HG03575 (cell line): Measurements from ENCODE around the gene SPECC1L.

ENCODE experiments used
- ATAC-seq: cut with Tn5 transposase; IDR thresholded peaks from one replicate; pipeline ENCODE4 v1.9.1; 2021; ENCODE audit not compliant: unreplicated experiment, insufficient number of reproducible peaks, low FRiP score; ENCODE audit errors: extremely low read depth

SPECC1L gene

DNA sequence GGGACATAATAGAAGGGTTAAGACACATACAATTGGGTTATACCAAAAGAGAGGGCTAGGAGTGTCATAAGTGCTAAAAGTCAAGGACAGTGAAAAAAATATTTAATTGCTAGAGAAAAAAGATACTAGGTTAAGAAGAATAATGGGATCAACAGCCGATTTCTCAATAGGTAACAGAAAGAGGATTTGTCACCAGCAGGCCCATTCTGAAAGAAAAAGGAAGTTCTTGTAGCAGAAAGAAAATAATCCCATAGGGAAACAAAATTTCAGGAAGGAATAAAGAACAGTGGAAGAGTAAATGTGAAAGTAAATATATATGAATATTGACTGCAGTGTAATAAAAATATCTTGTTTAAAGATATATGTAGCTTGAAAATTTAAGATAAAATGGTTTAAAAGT lies 113.5 kb downstream of the SPECC1L start:
- no peak for ATAC-seq

DNA sequence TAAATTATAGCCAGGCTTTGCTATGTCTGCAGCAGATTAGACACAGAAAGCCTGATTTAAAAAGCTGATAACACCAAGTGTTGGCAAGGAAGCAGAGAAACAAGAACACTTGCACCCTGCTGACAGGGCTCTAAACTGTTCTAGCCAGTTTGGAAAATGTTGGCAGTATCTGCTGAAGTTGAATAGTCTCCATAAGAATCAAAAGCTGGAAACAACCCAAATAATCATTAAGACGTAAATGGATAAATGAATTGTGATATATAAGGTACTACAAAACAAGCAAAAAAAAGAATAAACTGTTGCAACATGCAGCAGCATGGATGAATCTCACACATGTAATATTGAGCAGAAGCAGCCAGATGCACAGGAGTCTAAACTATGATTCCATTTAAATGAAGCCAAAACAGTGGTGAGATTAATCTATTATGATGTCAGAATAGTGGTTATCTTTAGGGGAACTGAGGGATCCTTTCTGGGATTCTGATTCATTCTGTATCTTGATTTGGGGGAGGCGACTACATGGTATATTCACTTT lies 116.4 kb downstream of the SPECC1L start:
- ATAC-seq, result no peak

DNA sequence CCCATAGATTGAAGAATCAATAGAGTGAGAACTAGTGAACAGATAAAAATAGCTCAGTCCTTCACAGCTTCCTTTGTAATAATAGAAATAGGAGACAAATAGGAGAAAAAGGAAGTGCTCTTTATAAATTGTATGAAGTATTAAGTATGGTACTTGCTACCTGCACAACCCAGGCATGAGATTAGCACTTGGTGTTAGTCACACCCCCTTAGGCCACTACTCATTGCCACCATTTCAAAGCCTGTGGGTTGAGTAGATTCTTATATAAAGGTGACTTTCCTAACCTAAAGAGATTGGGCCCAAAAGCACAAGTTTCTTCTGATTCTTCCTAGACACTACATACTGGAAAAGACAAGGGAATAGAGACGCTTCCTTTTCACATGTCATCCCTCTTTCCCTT lies 119.0 kb downstream of the SPECC1L start:
- no peak for ATAC-seq

DNA sequence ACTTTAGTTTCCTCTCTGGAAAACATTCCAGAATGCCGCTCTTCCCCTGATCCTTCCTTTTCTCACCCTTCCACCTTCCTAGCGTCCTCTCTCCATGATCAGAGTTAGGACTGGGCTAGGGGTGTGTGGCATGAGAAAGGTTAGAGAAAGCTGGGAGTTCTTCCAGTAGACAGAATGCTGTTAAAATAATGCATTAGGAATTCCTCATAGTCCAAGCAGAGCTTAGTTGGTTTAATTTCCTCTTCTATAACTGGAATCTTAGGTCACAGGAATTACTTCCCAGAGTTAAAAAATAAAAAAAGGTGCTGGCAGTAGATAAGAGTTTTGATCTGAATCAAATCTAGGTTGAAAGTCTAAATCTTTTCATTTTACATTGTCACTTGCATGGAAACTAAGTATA lies 119.5 kb downstream of the SPECC1L start:
- ATAC-seq, result no peak

DNA sequence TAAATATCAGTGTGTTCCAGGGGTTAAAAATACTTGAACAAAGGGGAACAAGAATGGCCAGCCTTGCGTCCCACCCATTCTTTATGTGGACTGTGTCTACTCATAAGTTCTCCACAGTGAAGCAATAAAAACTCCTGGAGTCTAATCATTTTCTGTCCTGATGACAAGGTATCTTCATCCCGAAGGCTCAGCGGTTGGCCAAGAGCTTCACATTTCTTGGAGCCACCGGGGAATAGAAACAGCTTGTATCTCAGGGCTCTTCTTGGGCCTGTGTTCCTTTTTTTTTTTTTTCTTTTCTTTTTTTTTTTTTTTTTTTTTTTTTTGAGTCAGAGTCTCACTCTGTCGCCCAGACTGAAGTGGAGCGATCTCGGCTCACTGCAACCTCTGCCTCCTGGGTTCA lies 119.9 kb downstream of the SPECC1L start:
- ATAC-seq, result no peak

DNA sequence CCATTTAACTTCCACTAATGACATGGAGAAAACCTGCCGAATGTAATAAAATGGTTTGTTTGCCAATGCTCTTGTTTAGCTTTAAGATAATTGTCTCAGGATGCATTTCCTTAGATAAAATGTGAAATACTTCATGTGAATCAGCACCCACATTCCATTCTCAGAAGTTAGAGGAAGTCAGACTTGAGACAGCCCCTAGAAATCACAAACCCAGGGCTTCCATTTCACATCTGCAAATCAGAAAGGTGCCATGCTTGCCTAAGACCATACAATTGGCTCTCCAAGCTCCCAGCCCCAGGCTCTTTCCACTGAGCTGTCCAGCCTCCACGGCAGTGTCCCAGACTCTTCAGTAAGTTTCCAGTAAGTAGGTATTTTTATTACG lies 121.2 kb downstream of the SPECC1L start:
- ATAC-seq, result no peak

DNA sequence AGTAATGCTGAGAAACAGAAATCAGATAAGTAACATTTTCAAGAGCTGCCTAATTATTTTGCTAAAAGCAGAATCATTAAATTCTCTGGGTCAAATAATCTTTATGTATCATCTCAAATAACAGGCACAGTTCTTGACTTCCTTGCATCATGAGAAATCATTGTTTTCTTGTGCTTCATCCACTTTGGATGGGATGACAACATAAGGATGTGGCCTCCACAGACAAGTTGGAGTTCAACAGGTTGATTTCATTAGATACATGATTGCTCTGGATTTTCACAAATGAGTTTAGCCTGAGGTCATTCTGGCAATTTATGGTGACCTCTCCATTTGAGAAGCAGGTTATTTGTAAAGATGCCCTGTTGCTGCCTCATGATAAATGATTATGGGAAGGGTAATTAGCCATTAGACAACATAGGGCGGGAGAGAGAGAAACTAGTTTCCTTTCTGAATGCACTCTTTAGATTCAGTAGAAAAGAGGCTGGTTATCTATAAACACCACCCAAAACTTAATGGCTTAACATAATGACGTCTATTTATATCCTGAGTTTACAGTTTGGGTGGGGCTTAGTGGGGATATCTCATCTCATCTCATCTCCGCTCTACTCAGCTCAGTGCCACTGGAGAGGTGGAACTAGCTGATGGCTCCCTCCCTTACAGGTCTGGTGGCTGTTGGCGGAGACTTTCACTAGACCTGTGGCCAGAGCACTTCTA lies 121.7 kb downstream of the SPECC1L start:
- ATAC-seq, result no peak

DNA sequence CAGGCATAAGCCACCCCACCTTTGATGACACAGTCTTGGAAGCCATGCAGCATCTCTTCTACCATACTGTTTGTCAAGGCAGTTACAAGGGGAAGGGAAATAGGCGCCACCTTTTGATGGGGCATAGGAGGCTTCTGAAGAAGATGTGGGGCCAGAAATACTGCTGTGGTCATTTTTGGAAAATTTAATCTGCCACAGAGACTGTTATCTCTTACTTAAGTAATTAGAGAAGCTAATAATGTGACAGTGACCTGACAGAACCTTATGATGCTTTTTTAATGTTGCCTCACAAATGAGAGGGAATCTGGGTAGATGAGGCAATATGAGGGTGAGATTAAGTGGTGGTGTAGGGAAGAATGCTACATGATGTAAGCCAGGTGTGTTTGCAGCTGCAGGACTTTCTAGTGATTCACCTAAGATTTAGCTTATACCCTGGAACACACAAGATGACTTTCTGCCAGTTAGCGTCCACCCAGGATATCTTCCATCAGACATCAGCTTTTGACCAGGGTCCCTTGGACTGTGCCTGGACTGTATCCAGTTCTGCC lies 122.5 kb downstream of the SPECC1L start:
- ATAC-seq, result no peak

DNA sequence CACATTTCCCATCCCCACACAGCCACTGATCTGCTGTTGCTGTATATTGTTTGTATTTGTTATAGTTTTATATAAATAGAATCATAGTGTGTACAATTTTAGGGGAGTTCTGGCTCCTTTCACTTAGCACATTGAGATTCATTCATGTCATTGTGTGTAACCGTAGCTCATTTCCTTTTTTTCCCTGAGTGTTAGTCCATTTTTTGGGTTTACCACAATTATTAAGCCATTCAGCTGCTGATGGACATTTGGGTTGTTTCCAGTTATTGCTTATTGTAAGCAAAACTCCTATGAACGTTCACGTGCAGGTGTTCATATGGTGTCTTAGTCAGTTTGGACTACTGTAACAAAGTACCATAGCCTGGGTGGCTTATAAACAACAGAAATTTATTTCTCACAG lies 123.2 kb downstream of the SPECC1L start:
- no peak for ATAC-seq

DNA sequence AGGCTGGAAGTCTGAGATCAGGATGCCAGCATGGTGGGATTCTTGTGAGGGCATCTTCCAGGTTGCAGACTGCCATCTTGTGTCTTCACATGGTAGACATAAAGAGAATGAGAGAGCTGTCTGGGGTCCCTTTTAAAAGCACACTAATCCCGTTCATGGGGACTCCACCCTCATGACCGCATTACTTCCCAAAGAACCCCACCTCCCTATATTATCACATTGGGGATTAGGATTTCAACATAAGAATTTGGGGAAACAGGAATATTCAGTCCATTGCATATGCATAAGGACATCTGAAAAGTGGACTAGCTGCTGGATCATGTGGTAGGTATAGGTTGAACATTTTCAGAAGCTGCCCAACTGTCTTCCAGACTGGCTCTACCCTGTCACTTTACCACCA lies 123.6 kb downstream of the SPECC1L start:
- no peak for ATAC-seq

DNA sequence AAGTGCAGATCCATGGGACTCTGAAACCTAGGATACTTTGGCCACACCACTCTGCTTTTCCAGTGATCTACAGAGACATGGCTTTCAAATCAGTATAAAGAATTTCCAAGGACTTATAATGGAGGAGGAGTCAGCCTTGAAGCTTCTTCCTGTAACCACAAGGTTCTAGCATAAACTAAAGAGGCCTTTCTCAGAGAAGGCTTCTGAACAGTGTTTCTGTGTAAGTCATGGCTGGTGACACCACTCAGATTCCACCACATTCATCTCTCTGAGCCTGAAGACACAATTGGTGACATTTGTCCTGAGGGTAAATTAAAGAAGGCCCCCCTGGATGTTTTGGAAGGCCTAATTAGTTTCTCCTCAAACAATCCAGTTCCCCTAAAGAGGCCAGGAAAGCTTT lies 127.8 kb downstream of the SPECC1L start:
- no peak for ATAC-seq

DNA sequence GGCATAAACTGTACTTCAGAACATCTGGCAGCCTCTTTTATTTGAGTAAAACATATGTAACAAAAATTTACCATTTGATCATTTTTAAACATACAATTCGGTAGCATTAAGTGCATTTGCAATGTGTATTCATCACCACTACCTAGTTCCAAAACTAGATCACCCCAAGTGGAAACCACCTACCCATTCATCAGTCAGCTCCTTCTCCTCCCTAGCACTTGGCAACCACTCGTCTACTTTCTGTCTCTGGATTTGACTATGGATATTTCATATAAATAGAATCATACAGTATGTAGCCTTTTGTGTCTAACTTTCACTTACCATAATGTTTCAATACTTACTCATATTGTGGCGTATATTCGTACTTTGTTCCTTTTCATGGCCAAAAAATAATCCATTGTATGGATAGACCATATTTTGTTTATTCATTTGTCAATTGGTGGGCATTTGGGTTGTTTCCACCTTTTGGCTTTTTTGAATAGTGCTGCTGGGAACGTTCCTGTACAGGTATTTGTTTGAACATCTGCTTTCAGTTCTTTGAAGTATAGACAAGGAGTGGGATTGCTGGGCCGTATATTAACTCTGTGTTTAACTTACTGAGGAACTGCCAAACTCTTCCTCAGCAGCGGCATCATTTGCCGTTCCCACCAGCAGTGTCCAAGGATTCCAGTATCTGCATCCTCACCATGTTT lies 129.5 kb downstream of the SPECC1L start:
- no peak for ATAC-seq

DNA sequence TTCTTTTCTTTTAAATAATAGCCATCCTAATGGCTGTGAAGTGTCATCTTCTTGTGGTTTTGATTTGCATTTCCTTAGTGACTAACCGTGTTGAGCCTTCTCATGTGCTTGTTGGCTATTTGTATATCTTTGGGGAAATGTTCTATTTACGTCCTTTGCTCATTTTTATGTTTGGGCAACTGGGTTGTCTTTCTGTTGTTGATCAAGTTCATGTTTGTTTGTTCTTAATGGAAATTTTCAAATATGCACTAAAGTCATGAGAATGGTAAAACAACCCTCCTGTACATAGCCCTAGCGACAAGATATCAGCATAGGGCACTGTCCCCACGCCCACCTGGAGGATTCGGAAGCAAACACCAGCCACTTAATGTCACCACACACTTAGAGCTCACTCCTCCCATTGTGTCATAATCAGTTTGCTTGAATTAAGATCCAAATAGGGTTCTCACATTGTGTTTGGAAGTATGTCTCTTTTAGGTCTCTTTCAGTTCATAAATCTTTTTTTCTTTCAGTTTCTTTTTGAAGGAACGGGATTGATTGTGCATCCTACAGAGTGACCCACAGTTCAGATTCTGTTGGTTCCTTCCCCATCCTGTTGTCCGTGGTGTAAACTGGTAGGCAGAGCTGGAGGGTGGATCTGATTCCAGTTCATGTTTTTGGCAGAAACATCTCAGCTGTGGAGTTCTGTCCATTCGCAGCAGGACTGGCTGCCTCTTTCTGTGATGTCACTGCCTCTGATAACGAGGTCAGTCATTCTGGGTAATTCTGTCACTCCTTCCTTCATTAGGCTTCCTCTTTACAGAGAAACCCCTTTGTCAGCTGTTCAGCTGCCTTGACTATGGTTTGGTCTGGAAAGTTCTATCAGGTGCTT lies 130.3 kb downstream of the SPECC1L start:
- ATAC-seq, result no peak

DNA sequence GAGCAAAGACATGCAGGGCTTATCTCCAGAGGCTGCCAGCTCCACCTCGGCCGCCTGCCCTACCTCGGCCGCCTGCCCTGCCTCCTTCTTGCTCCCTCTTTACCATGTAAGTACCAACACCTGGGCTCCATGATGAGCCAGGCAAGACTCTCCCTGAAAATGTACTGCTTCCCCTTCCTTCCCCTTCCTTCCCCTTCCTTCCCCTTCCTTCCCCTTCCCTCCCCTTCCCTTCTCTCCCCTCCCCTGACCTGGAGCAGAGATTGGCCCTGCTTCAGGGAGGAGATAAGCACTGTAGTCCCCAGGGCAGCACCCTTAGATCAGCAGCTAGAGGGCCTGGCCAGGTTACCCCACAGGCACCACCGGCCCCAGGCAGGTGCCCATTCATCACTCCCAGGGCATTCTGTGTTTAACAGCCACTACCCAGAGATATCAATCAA lies 131.3 kb downstream of the SPECC1L start:
- no peak for ATAC-seq

DNA sequence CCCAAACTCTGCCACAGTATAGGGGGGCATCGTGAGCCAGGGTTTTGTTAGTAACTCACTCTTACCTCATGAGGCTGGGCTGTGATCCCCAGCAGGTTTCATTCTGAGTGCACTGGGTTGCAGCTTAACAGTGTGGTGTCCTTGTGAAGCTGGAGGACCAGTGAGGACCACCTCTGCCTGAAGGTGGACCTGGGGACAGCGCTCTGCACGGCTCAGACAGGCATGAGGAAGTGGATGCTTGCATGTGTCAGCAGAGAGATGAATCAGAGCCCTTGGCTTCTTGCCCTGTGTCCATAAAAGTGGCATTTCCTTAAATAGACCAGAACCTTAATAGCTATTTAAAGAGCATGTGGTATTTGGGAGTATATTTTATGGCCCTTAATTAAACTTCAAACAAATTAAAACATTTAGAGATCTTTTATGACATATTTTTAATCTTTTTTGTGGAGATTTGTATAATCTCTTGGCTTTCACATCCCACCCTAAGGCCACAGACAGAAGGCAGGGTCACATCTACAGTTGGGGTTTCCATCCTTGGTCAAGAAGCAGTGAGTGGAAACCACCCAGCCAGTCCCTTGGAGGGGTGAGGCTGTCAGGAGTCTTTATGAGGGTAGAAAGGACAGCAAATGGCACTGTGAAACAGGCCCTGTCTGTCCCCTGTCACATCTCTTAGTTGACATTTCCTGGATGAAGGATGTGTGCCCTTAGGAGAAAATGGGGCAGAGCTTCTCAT lies 132.0 kb downstream of the SPECC1L start:
- no peak for ATAC-seq

DNA sequence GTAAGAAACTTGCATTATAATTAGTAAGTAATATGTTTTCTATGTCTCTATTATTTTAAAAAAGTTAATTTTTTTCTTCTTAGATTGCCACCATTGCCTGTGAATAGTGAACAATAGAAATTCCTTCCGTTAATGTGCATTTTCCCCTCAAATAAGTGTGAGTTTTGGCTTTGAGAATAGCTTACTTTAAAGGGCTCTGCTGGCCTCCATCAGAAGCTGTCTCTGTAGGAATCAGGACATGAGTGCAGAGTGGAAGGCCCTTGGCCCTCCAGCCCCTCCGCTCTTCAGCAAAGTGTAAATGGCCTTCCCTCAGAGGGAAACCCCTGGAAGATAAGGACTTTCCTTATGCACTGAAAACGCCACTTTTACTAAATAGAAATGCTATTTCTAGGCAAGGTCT lies 132.7 kb downstream of the SPECC1L start:
- no peak for ATAC-seq

DNA sequence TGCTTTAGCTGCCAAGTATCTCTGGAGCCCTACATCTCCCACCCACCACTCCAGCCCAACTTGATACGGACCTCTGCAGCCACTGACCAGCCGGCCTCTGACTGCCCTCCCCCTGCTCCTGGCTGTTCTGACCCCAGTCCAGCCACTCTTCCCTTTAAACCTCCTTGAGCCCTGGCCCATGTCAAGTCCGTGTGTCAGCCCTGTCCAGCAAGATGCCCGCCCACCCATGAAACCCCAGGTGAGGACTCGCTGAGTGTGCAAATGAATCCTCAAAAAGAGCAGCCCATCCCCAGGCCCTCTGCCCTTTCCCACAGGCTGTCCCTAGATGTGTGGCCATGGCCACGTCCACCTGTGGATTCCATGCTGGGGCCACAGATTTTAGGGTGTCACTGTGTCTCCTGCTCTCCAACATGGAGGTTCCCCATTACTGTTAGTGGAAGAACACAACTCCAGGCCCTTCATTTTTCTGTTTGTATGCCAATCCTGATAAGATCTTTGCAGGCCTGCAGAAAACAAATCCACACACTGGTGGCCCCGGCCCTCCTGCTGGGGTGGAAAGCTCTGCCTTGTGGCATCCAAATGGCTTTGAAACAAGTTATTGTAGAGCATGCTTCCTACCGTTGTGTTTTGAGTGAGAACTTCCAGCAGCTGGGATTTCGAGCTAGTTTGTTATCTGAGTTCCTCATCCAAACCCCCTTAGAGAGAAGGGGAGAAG lies 134.1 kb downstream of the SPECC1L start:
- no peak for ATAC-seq

DNA sequence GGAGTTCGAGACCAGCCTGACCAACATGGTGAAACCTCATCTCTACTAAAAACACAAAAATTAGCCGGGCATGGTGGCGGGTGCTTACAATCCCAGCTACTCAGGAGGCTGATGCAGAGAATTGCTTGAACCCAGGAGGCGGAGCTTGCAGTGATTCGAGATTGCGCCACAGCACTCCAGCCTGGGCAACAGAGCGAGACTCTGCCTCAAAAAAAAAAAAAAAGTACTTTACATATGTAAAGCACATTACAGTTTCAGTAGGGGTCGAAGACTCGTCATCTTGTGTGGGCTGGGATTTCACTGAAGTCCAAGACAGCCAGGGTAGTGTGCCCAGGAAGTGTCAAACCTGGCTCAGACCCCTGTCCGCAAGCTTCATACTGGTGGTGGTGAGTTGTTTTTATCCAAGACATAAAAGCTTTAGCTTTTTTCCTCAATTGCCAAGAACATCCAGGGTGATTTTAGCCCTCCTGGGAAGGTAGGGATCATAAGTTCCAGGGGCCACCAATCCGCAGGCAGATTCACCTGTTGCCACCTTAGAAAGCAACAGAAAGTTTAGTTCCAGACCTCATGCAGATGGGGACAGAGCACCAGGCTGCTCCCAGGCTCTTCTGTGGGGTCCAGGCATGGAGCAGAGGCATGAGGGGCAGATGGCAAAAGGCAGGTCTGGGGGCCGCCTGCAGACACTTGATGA lies 135.1 kb downstream of the SPECC1L start:
- ATAC-seq, result no peak
